HG03439 (cell line): ENCODE data around the gene SERTAD4.

Source experiments
- ATAC-seq: cut with Tn5 transposase; IDR thresholded peaks from one replicate; pipeline ENCODE4 v1.9.1; 2021; ENCODE audit warnings: mild to moderate bottlenecking, moderate library complexity; ENCODE audit not compliant: unreplicated experiment

SERTAD4 gene

GRCh38 chr1:210231846-210232510 lies 618 bp upstream of the SERTAD4 start:
- ATAC-seq, result no peak

- no peak for ATAC-seq
Measured at GRCh38 chr1:210233216-210233494, 559 bp downstream of the SERTAD4 start.

- no peak for ATAC-seq
Measured at GRCh38 chr1:210233495-210234328, 1.1 kb downstream of the SERTAD4 start.

GRCh38 chr1:210234329-210234757 lies 1.7 kb downstream of the SERTAD4 start:
- no peak for ATAC-seq

GRCh38 chr1:210235363-210236053 lies 2.9 kb downstream of the SERTAD4 start:
- ATAC-seq, result no peak

GRCh38 chr1:210236386-210236839 lies 3.8 kb downstream of the SERTAD4 start:
- no peak for ATAC-seq

- no peak for ATAC-seq
Measured at GRCh38 chr1:210236840-210237409, 4.3 kb downstream of the SERTAD4 start.

GRCh38 chr1:210237479-210237878 lies 4.9 kb downstream of the SERTAD4 start:
- no peak for ATAC-seq

GRCh38 chr1:210237981-210238380 lies 5.4 kb downstream of the SERTAD4 start:
- ATAC-seq, result no peak

- no peak for ATAC-seq
Measured at GRCh38 chr1:210239349-210240111, 6.9 kb downstream of the SERTAD4 start.

- no peak for ATAC-seq
Measured at GRCh38 chr1:210241121-210241520, 8.5 kb downstream of the SERTAD4 start.

GRCh38 chr1:210244746-210245367 lies 12.3 kb downstream of the SERTAD4 start:
- ATAC-seq, result no peak

GRCh38 chr1:210246447-210246846 lies 13.9 kb downstream of the SERTAD4 start:
- no peak for ATAC-seq

GRCh38 chr1:210248341-210248740 lies 15.7 kb downstream of the SERTAD4 start:
- ATAC-seq, result no peak

GRCh38 chr1:210250665-210250997 lies 18.0 kb downstream of the SERTAD4 start:
- no peak for ATAC-seq

- no peak for ATAC-seq
Measured at GRCh38 chr1:210250998-210251679, 18.5 kb downstream of the SERTAD4 start.

GRCh38 chr1:210251680-210252490 lies 19.3 kb downstream of the SERTAD4 start:
- ATAC-seq, result no peak

GRCh38 chr1:210252621-210253051 lies 20.0 kb downstream of the SERTAD4 start:
- ATAC-seq, result no peak

GRCh38 chr1:210254298-210254697 lies 21.7 kb downstream of the SERTAD4 start:
- no peak for ATAC-seq
